Islet precursor cell (in vitro differentiated cells): ENCODE measurements around the gene CAMSAP2.
"Not testable (repeated sequence)": the region's sequence is repeated elsewhere in the genome, so short reads cannot be mapped to it uniquely, and the experiment has no call there.

ENCODE experiments used
- DNase-seq: peaks from one replicate; pipeline ENCODE4 v3.0.0-alpha.2; 2018

CAMSAP2 gene

DNA sequence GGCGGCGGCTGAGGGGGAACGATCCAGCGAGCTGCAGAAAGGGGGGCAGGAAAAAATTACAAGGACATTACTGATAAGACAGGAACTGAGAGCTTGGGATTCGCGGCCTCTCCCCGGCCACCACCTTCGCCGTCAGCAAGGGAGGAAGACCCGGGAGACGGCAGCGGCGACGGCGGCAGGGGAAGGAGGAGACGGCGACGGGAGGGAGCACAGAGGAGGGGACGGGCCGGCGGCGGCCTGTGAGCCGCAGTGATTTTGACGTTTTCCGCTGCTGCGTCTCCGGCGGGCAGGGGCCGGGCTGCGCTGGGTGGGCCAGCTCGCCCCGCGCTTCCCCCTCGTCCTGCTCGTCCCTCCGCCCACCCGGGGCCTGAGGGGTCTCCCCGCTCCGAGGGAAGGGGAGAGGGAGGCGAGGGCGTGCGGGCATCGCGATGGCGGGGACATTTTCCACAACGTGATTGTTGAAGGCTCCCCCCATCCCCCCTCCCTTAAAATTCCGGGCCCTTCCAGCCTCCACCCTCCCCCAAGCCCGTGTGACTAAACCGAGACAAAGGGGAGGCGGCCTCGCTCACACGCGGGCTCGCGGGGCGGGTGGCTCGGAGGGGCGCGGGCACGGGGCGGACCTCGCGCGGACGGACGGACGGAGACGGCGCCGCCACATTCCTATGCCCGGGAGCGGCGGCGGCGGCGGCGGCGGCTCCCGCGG is 407 bp downstream of the CAMSAP2 start:
- DNase-seq = peak; percentile 87

GRCh38 chr1:200739702-200740570 is 1.2 kb downstream of the CAMSAP2 start:
- DNase-seq = peak; percentile 56

GRCh38 chr1:200740571-200741208 is 2.0 kb downstream of the CAMSAP2 start:
- no peak for DNase-seq

DNA sequence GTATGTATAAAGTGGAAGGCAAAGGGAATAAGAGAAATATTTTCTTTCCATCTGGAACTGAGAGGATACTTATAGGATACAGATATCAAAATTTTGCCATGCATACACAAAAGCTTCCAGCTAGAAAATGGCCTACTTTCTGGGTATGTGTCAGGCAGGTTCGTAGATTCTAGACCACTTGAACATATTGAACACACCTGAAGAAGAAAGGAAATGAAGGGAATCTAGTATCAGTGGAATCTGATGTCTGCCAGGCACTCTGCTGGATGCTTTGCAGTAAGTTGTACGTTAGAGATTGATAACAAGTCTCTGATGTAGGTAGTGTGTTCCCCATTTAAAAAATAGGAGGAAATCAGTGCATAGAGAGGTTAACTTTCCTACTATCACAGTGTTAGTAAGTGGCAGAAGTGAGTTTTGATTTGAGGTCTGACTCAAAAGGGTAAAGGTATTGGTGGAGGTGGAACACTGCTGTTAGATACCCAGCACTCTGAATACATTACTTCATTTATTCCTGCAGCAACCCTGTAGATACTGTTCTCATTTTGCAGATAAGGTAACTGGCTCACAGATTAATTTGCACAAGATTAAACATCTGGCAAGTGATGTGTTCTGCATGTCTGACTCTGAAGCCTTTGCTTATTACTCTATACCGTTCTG is 3.0 kb downstream of the CAMSAP2 start:
- DNase-seq = no peak

- no peak for DNase-seq
These were observed 5.5 kb downstream of the CAMSAP2 start for GRCh38 chr1:200744143-200744542.

- DNase-seq = no peak
These were observed 10.4 kb downstream of the CAMSAP2 start for GRCh38 chr1:200749090-200749489.

GRCh38 chr1:200750749-200751148 is 12.1 kb downstream of the CAMSAP2 start:
- not testable (repeated sequence) for DNase-seq

DNA sequence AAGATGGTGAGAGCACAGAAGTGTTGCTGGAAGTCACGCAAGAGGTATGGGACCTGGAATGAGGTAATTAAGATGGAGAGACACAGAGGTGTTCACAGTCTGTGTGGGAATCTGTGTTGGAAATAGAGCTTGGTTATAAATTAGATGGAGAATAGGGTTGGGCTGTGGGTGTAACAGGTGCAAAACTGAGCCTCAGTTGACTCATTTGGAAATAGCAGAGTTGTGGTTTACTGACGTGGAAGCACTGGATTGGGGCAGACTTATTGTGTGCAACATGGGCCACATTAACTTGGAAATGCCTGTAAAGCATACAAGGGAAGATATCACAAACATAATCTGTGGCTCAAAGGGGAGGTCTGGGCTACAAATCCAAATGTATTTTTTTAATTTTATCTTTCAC is 13.0 kb downstream of the CAMSAP2 start:
- no peak for DNase-seq

GRCh38 chr1:200753650-200754198 is 15.0 kb downstream of the CAMSAP2 start:
- no peak for DNase-seq

DNA sequence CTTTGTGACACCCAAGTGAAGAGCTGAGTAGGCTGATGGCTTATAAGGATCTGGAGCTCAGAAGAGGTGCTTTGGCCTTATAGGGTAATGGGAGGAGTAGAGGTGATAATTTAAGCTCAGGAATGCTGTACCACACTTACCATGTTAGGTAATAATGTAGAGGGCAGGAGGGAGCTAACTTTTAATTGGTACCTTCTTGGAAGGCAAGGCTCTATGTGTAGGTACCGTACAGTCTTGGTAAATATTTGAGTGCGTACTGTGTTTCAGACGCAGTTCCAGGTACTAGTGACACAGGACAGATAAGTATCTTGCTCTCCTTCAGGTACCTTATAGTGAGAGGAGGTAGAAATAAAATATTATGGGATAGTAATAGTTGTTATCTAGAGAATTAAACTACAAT is 16.8 kb downstream of the CAMSAP2 start:
- no peak for DNase-seq

GRCh38 chr1:200762089-200762488 is 23.4 kb downstream of the CAMSAP2 start:
- DNase-seq = no peak

- DNase-seq = no peak
These were observed 28.6 kb downstream of the CAMSAP2 start for GRCh38 chr1:200767321-200767720.

DNA sequence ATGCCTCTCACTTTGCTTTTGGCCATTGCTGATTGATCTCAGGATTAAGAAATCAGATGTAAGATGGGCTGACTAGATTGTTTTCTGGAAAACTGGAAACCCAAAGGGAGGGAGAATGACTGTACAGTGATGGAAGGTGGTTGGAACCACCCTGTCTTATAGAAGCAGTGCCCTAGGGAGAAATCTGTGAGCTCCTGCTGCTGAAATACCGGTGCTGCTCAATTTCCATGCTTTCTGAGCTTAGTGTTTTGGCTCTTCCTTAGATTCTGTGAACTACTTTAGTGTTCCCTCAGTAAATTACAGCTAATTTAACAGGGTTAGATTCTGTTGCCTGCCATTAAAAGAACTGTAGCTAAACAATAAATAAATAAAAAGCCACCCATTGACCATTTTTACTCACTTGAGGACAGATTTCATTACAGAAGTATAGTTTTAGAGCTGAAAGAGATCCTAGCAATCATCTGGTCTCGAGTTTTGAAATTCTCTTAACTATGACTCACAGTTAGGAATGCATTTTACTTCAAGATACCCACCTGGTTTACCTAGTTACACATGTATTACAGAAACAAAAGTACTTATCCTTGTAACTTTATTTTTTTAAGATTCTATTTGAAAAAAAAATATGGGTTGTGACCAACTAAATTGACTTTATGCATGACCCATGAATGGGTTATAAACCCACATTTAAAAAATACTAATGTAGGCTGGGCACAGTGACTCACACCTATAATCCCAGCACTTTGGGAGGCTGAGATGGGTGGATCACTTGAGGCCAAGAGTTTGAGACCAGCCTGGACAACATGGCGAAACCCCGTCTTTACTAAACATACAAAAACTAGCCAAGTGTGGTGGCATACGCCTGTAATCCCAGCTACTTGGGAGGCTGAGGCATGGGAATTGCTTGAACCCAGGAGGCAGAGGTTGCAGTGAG is 33.2 kb downstream of the CAMSAP2 start:
- DNase-seq = peak; percentile 63

- no peak for DNase-seq
These were observed 35.6 kb downstream of the CAMSAP2 start for GRCh38 chr1:200774311-200774710.

DNA sequence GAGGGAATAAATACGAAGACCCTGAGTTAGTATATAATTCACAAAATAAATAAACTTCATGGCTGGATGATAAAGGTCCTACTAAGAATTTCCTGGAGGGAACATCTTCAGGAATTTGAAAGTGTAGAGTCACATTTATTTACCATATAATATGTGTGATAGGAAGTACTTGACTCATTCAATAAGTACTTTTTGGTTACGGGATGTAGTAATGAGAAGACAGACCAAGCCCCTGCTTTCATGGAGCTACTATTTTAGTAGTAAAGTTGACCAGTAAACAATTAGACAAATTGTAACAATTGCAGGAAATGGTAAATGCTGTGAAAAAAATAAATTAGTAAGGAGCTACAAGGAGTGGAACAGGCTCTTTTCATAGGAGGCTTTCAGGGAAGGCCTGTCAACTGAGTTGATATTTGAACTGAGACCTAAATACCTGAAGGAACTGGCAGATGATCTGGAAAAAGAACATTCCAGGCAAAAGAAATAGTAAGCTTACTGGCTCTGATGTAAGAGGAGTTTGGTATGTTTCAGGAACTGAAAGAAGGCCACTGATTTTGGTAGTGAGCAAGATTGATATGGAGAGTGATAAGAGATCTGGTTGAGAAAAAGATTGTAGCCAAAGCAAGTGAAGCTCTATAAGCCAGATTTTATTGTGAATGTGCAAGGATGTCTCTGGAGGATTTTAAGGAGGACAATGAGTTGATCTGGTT is 36.2 kb downstream of the CAMSAP2 start:
- DNase-seq = no peak

- DNase-seq = no peak
These were observed 37.2 kb downstream of the CAMSAP2 start for GRCh38 chr1:200775850-200776249.

DNA sequence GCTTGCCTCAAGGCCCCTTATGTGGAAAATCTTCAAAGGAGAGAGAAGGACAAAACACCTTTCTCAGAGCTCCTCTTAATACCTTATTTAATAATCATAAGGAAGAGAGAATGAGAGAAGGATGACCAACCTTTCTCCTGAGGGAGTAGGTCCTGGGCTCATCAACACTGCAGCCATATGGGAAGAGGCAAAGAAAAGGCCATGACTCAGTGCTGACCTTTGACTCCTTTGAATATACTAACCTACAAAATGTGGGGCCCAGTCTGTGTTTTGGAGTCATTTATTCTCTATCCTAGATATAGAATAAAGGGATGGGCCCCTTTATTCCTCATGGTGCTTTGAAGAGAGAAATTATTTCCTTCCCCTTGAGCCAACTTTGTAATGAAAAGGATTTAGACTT is 38.3 kb downstream of the CAMSAP2 start:
- no peak for DNase-seq

DNA sequence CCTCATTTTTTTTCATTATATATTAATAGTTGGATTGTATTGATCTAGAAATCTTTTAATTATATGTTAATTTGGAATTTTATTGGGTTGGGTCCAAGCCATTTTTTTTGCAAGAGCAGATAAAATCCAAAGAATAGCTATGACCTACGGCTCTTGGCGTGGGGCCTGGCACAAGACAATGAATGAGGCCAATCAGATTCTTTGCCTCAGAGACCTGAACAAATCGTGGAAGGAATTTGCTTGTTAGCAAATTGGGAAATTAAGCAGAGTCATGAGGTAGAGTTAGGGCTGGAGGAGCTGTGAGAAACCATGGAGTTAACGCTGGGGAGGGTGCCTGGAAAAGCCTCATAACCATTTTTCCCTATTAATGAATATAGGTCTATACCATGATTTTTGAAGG is 40.1 kb downstream of the CAMSAP2 start:
- no peak for DNase-seq

DNA sequence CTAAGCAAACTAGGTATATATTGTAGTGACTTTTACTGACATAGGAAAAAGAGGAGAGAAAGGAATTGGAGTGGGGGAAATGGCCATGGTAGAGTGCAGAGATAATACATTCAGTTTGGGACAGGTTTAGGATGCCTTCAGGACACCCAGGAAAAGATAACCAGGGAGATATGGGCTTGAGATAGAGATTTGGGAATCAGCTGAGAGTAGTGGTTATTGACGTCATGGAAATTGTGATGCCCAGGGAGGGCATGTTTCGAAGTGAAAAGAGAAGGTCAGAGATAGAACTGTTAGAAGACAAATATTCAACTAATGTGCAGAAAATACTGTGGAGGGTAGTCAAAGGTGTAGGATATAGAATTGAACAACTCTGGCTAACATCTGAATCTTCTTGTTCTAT is 40.6 kb downstream of the CAMSAP2 start:
- DNase-seq = no peak

GRCh38 chr1:200780545-200781369 is 42.1 kb downstream of the CAMSAP2 start:
- no peak for DNase-seq
